Activated T-cell treated with anti-CD3 and anti-CD28 coated beads for 48 hours (primary cell): ENCODE measurements around the gene LMNA.
"Not testable (repeated sequence)": the region's sequence is repeated elsewhere in the genome, so short reads cannot be mapped to it uniquely, and the experiment has no call there.

ENCODE experiments used
- DNase-seq: peaks from one replicate; pipeline ENCODE4 v3.0.0-alpha.2; 2020; ENCODE audit warnings: low read depth

Gene LMNA

DNA sequence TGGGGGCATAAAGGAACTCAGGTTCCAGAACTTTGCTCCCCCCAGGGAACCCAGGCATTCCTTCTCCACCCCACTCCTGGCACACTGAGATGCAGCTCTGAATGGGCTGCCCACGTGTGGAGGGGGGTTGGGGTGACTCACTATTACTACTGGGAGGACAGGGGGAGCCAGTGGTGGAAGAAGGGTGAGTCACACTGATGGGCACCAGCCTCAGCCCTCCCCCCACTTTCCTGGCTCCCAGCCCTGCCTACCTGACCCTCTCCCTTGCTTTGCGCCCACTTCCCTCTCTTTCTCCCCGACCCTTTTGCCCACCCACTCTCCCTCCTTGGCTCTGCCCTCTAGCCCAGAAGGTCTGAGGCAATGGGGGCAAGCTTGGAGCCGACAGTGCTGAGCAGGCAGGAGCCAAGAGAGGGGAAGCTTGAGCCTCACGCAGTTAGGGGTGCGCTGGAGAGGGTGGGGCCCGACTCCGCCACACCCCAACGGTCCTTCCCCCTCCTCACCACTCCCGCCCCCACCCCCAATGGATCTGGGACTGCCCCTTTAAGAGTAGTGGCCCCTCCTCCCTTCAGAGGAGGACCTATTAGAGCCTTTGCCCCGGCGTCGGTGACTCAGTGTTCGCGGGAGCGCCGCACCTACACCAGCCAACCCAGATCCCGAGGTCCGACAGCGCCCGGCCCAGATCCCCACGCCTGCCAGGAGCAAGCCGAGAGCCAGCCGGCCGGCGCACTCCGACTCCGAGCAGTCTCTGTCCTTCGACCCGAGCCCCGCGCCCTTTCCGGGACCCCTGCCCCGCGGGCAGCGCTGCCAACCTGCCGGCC, at the start of gene LMNA:
TSS of gene LMNA (plus strand) at position 611 of the 818 bp plus-strand sequence. CDS start 208 bp downstream, outside the sequence.
- peak; percentile 73 for DNase-seq

DNA sequence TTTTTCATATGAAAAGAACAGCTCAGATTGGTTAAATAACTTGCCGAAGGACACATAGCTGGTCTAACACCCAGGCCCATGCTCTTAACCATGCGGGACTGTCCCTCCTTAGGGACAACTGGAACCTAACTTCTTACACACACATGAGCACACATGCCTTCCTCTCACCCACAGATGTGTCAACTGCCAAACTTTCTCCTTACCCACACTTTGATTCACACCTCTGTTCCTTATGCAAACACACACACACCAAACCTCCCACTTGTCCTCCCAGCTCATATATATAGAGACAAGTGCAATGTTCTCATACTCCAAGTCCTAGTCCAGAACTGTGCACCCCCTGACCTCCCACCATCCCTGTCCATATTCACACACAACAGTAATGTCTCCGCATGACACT, 49.3 kb upstream of the LMNA start:
- DNase-seq = no peak

DNA sequence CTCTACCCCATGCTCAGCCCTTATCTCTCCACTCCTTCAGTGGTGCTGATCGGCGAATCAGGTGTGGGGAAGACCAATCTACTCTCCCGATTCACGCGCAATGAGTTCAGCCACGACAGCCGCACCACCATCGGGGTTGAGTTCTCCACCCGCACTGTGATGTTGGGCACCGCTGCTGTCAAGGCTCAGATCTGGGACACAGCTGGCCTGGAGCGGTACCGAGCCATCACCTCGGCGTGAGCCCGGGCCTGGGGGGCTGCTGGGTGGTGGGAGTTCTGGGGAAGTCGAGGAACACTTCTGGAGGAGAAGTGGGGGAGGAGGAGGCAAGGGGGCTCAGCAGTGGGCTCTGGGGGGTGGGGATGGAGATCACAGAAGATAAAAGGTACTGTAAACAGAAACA, 48.6 kb upstream of the LMNA start:
- DNase-seq = no peak

DNA sequence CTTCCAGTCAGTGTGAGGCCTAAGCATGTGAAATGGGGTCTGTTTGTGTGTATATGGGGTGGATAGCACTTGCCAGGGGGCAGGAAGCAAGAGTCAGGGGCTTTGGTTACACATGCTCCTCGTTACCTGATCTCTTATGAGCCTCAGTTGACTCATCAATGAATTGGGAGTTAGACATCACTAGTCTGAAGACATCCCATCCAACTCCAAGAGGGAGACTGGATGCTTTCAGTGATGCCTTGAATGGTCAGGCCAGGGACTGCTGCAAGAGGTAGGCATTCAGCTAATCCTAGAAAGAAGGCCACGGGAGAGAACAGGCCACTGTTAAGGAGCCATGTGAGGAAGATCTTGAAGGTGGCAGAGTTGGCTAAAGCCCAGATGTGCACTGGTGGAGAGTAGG, 47.2 kb upstream of the LMNA start:
- DNase-seq = no peak

DNA sequence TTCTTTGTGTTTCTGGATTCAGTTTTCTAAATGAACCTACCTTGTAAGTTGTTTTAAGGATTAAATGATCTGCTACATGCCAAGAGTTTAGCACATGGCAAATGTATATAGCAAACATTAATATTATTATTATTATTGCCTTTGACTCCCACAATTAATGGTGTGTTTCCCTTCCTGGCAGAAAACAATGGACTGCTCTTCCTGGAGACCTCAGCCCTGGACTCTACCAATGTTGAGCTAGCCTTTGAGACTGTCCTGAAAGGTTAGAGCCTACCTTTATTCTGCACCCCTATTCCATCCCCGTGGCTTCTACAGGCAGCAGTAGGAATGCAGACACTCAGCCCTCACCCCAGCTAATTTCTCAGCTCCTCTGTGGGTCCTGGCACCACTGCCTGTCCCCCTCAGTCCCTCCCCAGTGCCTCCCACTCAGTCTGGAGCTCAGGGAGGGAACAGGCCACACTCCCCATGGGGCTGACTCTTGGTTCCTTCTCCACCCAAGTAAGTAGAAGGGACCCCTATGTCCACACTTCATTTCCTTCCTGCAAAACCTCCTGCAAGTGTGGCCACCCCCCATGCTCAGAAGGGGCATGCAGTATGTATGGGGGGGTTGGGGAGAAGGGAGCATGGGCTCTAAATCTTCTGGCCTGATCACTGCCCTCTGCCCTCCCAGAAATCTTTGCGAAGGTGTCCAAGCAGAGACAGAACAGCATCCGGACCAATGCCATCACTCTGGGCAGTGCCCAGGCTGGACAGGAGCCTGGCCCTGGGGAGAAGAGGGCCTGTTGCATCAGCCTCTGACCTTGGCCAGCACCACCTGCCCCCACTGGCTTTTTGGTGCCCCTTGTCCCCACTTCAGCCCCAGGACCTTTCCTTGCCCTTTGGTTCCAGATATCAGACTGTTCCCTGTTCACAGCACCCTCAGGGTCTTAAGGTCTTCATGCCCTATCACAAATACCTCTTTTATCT, 44.7 kb upstream of the LMNA start:
- no peak for DNase-seq

DNA sequence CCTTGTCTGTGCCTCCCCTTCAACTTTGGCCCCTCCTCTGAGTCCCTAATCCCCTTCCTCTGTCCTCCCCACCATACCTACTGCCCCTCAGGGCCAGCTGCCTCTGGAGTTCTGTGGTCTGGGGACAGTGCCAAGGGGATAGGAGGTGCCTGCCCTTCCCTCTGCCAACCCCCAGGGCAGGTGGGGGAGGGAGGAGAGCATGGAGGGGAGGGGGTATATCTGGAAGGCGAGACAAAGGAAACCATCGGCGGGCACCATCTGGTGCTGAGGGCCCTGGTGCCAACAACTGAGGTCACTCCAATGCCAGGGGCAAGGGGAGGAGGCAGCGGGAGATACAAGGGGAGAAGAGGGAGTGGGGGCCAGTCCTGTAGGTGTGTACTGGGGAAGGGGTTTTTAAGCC, 44.0 kb upstream of the LMNA start:
- DNase-seq = no peak

DNA sequence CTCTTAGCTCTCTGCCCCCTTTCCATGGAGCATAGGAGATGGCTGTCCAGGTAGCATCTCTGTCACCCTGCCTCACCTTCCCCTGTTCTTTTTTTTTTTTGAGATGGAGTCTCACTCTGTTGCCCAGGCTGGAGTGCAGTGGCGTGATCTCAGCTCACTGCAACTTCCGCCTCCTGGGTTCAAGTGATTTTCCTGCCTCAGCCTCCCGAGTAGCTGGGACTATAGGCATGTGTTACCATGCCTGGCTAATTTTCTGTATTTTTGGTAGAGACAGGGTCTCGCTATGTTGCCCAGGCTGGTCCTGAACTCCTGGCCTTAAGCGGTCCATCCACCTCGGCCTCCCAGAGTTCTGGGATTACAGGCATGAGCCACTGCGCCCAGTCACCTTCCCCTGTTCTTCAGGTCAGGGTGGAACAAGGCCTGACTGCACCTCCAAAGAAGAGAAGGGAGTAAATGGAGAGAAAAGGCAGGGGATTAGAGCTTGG, 43.1 kb upstream of the LMNA start:
- DNase-seq = not testable (repeated sequence)

DNA sequence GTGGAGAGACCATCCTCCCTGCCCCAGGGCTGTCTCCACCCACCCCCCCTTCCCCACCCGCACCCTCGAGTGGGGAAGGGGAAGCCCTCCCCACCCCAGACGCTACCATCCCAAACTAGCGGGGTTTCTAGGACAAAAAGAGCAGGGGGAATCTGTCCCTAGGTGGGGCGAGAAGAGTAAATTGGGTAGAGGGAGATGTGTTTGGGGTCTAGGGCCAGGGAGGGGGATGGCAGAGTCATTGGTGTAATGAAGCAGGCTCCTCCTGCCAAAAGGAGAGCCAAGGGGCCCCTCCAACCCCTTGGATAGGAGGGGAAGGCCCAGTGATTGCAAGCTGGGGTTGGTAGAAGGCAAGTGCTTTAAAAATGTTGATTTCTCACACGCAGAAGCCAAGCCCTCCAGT, 42.3 kb upstream of the LMNA start:
- no peak for DNase-seq

DNA sequence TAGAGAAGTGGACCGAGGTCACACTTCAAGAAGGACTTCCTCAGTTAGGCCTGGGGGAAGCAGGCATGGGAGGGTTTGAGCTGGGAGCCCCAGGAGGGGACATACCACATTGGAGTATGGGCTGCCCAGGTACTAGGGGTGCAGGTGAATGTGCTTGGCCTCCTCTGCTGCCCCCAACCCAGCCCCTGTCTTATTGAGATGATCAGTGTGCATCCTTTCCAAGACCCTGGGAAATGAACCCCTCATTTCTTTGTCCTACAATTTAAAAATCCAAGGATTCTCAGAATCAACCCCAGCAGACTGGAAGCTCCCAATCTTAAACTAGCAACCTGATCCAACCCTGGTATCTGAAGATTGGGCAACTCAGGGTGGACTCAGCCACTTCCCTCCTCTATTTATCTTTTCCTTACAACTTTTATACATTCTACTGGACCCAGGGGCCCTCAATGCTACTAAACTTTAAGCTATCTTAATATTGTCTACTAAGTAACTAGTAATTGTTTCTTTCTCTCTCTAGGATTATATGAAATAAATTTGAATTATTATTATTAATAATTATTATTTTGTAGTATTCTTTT, 41.3 kb upstream of the LMNA start:
- DNase-seq = no peak

DNA sequence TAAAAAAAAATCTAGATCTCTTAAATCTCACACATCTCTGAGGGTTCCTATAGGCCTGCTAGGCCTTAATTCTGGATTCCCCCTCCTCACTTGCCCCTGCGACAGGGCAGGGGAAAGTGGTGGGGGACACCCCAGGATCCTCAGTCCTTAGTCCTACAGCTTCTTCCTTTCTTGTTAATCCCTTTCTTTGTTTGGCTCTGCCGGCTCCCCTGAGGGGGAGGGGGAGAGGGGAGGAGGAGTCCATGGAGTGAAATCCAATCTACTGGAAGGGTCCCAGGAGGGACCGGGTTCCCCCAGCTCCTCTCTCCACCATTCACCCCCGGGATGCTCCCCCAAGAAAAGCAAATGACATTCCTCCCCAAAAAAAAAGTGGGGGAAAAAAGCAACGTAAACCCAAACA, 40.8 kb upstream of the LMNA start:
- DNase-seq = no peak

DNA sequence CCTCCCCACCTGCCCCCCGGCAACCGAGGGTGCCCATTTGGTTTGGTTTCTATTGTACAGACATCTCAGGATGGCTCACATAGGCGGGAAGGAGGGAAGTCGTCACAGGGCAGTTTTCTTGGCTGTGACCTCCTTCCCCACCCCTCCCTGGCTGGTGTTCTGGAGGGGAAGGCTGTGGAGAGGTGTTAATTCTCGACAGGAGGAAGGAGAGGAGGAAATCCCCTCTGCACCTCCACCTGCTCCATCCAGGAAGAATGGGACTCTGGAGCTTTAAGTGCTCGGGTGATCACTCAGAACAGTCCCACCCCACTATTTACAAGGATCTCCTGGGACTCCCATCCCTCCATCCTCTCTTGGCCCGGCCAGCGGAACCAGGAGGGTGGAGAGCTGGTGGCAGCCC, 39.9 kb upstream of the LMNA start:
- DNase-seq = no peak

DNA sequence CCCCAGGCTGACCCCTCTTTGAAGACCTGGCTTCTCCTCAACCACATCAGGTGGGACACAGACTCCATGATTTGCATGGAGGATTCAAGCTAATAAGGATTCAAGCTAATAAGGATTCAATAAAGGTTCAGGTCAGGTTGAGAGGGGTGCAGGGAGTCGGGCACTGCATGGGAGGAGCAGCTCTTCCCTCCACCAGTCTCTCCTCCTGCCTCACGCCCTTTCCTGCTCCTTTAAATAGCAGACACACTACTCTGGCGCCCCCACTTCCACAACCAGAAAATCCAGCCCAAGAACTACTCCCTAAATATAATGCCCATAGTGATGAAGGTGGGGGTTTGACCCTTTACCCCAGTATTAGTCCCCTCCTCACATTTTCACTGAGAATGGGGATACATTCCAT, 39.3 kb upstream of the LMNA start:
- no peak for DNase-seq

DNA sequence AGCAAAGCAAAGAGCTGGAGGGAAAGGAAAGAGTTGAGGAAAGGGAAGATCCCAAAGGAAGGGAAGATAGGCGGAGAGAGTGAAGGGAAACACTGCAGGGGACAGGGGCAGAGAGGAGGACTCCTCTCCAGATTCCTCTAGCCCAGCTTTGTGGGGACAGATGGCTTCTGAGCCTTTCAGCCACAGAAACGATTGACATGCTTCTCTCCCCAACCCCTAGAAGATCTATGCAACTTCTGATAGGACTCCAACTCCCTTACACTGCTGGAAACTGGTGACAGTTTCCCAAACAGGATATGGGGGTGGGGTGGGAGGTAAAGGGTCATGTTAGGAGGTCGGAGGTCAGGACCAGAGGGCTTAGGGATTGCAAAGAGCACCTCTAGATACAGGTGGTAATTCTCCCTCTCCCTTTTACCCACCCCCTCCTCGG, 38.7 kb upstream of the LMNA start:
- DNase-seq = no peak

DNA sequence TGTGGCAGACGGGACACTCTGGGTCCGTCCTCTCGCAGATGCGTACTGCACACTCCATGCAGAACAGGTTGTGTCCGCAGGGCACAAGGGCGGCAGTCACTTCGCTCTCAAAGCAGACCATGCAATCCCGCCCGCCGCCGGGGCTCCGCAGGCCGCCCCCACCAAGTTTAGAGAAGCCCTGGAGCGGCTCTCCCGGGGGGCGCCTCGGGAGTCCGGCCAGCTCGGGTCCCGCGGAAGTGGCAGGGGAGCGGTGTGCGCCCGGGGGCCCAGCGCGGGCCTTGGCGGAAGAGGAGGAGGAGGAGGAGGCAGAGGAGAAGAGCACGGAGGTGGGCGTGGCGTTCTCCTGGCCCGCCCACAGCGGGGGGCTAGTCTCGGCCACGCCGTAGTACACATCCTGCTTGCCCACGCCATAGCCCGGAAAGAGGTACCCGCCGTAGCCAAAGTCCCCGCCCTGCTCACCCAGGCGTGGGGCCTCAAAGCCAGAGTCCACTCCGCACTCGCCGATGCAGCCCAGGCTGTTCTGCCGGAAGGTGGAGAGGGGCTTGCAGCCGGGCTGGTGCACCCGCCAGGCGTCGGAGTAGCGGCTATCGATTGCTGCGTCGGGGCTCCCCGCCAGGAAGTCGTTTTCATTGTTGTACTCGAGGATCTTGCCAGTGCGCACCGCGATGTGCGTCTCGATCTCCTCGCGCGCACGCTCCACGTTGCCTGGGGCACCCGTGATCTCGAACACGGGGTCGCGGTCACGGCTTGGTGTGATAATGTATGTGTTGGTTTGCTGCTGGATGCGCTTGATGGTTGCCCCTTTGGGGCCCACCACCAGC, 37.7 kb upstream of the LMNA start:
- DNase-seq = no peak

DNA sequence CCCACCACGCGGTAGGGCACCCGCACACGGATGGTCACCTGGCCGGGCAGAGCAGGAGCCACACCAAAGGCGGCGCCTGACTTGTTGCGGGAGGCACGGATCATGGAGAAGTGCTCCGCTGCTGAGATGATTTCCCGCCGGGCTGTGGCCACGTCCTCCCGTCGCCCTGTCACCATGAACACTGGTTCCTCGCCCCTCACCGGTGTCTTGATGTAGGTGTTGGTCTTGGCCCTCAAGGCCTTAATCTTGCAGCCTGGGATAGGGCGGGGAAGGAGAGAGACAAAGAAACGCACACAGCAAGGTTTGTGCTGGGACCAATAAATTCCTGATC, 37.1 kb upstream of the LMNA start:
- no peak for DNase-seq

DNA sequence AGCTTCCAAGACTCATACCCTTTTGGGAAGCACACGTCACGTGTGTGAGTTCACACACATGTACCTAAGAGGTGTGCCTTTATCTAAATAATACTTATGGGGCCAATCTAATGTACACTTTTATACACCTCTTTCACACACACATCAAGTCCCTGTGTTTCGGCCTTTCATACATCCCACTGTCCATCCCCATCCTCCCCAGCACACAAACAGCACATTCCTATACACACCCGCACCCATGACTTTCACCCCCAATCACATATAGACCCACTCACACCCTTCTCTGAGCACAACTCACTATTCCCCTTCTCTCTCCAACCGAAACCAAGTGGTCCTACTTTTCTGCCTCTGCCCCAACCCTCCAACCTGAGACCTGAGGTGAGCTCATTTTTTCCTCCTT, 35.8 kb upstream of the LMNA start:
- no peak for DNase-seq

DNA sequence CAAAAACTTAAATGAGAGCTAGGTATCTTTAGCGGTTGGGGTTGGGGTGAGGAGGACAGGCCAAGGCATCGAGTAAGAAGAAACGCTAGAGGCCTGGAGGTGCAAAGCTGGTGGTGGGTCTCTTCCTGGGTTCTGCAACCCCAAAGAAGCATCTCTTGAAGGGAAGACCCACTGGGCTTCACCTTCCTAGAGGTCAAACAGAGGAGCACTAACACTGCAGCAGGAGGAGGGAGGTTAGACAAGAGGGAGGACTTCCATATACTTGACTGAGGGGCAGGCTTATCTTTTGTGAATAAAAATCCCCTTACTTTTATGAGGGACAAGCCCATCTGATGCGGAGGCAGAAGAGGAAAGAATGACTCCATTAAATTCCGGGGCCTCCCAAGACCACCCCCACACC, 34.7 kb upstream of the LMNA start:
- no peak for DNase-seq

DNA sequence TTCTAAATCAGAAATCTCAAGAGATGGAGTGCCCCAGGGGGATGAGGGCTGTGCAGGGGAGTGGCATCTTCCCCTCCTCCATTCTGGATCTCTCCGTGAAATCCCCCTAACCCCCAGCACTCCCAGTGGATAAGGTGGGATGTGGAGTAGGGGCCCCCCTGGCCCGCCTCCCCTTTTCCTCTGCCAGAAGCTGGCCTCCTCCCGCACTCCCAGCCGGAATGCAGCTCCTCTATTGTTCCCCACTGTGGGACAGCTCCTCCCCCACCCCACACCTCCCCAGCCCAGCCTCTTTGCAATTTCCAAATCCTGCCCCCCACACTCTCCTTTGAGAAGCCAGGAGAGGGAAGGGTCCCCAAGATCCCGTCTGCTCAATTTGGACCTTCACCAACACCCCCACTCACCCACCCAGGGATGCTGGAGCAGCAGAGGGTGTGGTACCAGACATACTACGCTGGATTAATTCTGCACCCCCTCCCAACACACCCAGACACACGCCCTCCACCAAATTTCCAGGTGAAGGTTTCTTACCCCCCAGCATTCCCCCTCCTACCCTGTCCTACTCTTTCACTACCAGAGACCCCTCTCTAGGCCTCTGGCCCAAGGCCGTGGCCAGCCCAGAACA, 34.2 kb upstream of the LMNA start:
- no peak for DNase-seq

DNA sequence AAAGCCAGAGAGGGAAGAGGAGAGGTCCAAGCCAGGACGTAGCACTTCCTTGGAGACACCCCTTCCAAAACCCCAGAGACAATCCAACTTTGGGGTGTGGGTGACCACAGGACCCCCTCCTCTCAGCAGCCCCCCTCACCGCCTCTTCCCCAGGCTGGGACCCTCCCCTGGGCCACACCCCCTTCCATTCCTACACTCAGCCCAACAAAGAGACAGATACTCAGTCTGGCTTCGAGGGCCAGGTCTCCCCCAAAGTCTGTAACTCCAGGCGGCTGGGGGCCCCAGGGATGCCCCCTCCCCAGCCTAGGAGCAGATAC, 33.7 kb upstream of the LMNA start:
- no peak for DNase-seq

DNA sequence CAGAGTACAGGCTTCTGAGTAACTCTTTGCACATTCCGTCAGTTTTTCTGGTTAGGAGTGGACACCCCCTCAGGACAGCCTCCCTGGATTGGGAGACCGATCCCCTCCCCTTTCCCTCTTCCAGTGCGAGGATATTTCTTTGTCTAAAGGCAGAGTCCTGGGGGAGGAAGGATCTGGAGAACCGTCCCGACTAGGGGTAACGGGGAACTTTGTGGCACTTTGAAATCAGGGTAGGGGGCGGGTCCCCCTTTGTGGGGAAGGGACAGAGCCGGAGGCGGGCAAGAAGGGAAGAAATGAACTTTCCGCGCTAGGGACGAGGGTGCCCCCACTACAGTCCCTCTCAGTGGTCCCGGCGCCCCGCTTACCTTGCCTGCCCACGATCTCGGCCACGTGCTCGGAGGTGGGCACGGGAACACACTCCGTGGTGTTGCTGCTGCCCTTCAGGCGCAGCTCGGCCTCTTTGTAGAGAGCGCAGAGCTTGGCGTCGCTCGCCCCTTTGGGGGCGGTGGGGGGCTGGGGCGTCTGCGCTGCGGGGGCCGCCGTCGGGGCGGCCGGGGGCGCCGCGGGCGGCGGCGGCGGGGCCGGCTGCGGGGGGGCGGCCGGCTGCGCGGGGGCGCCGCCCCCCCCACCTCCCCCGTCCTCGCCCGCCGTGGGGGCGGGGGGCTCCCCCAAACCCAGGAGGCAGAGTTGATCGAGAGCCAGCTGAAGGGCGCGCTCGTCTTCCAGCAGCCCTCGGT, 33.2 kb upstream of the LMNA start:
- no peak for DNase-seq

DNA sequence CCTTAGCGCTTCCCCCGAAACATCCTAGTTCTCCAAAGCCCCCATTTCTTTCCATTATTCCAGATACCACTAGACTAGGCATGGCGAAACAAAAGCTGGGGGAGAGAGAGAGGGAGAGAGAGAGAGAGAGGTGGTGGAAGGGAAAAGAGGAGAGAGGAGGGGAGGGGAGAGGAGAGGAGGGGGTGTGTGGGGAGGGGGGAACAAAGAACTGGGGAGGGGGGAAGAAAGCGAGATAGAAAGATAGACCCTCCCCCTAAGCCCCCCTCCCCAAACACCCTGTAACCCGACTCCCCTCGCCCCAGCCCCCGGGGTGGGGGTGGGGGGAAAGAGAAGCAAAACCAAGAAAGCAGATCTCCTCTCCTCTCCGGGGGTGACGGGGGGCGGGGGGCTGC, 32.6 kb upstream of the LMNA start:
- no peak for DNase-seq
